GM19452 (cell line): Measurements from ENCODE around the gene FLACC1.
"Not testable (repeated sequence)": the region's sequence is repeated elsewhere in the genome, so short reads cannot be mapped to it uniquely, and the experiment has no call there.

ENCODE experiments used
- ATAC-seq: cut with Tn5 transposase; IDR thresholded peaks from one replicate; pipeline ENCODE4 v1.9.1; 2021; ENCODE audit not compliant: unreplicated experiment

FLACC1 gene

GRCh38 chr2:201349601-201350000 is 7.5 kb downstream of the FLACC1 start:
- no peak for ATAC-seq

GRCh38 chr2:201348758-201349157 is 8.4 kb downstream of the FLACC1 start:
- no peak for ATAC-seq

- no peak for ATAC-seq
Observed at GRCh38 chr2:201347138-201347537, 10.0 kb downstream of the FLACC1 start.

- no peak for ATAC-seq
Observed at GRCh38 chr2:201345625-201346213, 11.4 kb downstream of the FLACC1 start.

- peak; percentile 97 for ATAC-seq
Observed at GRCh38 chr2:201344663-201345366, 12.3 kb downstream of the FLACC1 start.

- ATAC-seq, result no peak
Observed at GRCh38 chr2:201343559-201343958, 13.6 kb downstream of the FLACC1 start.

- no peak for ATAC-seq
Observed at GRCh38 chr2:201342923-201343322, 14.2 kb downstream of the FLACC1 start.

- no peak for ATAC-seq
Observed at GRCh38 chr2:201329409-201329808, 27.7 kb downstream of the FLACC1 start.

GRCh38 chr2:201327678-201328077 is 29.5 kb downstream of the FLACC1 start:
- ATAC-seq, result no peak

GRCh38 chr2:201322772-201323171 is 34.4 kb downstream of the FLACC1 start:
- no peak for ATAC-seq

- ATAC-seq, result no peak
Observed at GRCh38 chr2:201320701-201321100, 36.4 kb downstream of the FLACC1 start.

- no peak for ATAC-seq
Observed at GRCh38 chr2:201320257-201320656, 36.9 kb downstream of the FLACC1 start.

- no peak for ATAC-seq
Observed at GRCh38 chr2:201319511-201319910, 37.6 kb downstream of the FLACC1 start.

GRCh38 chr2:201313362-201313761 is 43.8 kb downstream of the FLACC1 start:
- no peak for ATAC-seq

- ATAC-seq, result no peak
Observed at GRCh38 chr2:201308914-201309313, 48.2 kb downstream of the FLACC1 start.

- ATAC-seq, result no peak
Observed at GRCh38 chr2:201307876-201308275, 49.3 kb downstream of the FLACC1 start.

- ATAC-seq, result not testable (repeated sequence)
Observed at GRCh38 chr2:201299929-201300328, 57.2 kb downstream of the FLACC1 start.

- no peak for ATAC-seq
Observed at GRCh38 chr2:201298462-201299052, 58.6 kb downstream of the FLACC1 start.

GRCh38 chr2:201290457-201291148 is 66.5 kb downstream of the FLACC1 start:
- not testable (repeated sequence) for ATAC-seq

GRCh38 chr2:201285499-201285898 is 71.6 kb downstream of the FLACC1 start:
- ATAC-seq, result no peak

GRCh38 chr2:201280191-201281040 is 76.7 kb downstream of the FLACC1 start:
- ATAC-seq, result no peak
